MCF 10A (cell line): ENCODE results near the gene CTSZ. TPM values are rescaled to one million over a fixed set of nuclear protein-coding genes. Genes with fewer than 3 reads are reported as not detected.

Experiments
- BruUV-seq: library from RNA; stranded (reverse); fragments of 400-500 nt; replicated peaks from 2 replicates; lab custom pipeline; 2021; lab: Mats Ljungman, UMichigan
- CTCF ChIA-PET: fragments of 300-600 bp; sonication (Branson Sonifier 250); formaldehyde crosslinking; extraction: SDS; loops from one replicate; lab custom pipeline; 2021; ENCODE audit warnings: antibody characterized with exemption, inconsistent platforms; lab: Yijun Ruan, JAX
- POLR2A ChIA-PET: fragments of 300-600, 350-650 bp; sonication (Branson Sonifier 250); formaldehyde crosslinking; extraction: SDS; loops from one replicate; lab custom pipeline; 2020; ENCODE audit warnings: antibody characterized with exemption, inconsistent platforms; lab: Yijun Ruan, JAX
- DNase-seq: peaks from one replicate; pipeline ENCODE4 v3.0.0-alpha.2; 2018; ENCODE audit not compliant: unreplicated experiment
- H3K27ac Mint-ChIP-seq: one replicate; pipeline ENCODE4 v1.8.0; 2022; ENCODE audit warnings: mild to moderate bottlenecking, low read depth, mixed read lengths; ENCODE audit not compliant: unreplicated experiment
- H3K27me3 Mint-ChIP-seq: one replicate; pipeline ENCODE4 v1.8.0; 2022; ENCODE audit warnings: mixed read lengths; ENCODE audit not compliant: insufficient read depth, unreplicated experiment
- H3K36me3 Mint-ChIP-seq: one replicate; pipeline ENCODE4 v1.8.0; 2022; ENCODE audit warnings: mild to moderate bottlenecking, moderate library complexity, mixed read lengths; ENCODE audit not compliant: insufficient read depth, unreplicated experiment
- H3K4me1 Mint-ChIP-seq: one replicate; pipeline ENCODE4 v1.8.0; 2022; ENCODE audit warnings: mixed read lengths; ENCODE audit not compliant: insufficient read depth, unreplicated experiment
- H3K4me3 Mint-ChIP-seq: one replicate; pipeline ENCODE4 v1.8.0; 2022; ENCODE audit warnings: mild to moderate bottlenecking, moderate library complexity, mixed read lengths; ENCODE audit not compliant: unreplicated experiment
- H3K9me3 Mint-ChIP-seq: one replicate; pipeline ENCODE4 v1.8.0; 2022; ENCODE audit warnings: mixed read lengths; ENCODE audit not compliant: unreplicated experiment
- CTCF ChIP-seq: fragments of 200-600 bp; IDR thresholded peaks from one replicate; pipeline ENCODE4 v1.8.0; 2022; ENCODE audit warnings: antibody characterized with exemption, mild to moderate bottlenecking; ENCODE audit not compliant: unreplicated experiment
- intact Hi-C: fragments of 100-400 bp; cut with micrococcal nuclease; formaldehyde crosslinking; loops from 2 replicates; pipeline ENCODE4 v1.14.1; 2022
- total RNA-seq: library from RNA; stranded (reverse); gene quantifications from 2 replicates; pipeline ENCODE4 v1.2.3, GENCODE V29; 2022

The CTSZ gene
- total RNA-seq, 1 experiment from 2014 or later: 96.6 TPM

- peak overlapping the region; percentile 75 for H3K27ac Mint-ChIP-seq
- H3K4me1 Mint-ChIP-seq: peaks cover 29% of the 10 kb centered on the region
- BruUV-seq: no TSS peak
- intact Hi-C loops: no loop called here
- CTCF ChIA-PET: interaction anchor here (1.4 kb wide), 1 partner anchor 8 kb away, joined by 3 read pairs; no protein-coding TSS in a partner anchor
- peaks cover under 1% of the 10 kb centered on the region for H3K36me3 Mint-ChIP-seq
- POLR2A ChIA-PET: interaction anchor here (1.1 to 6.5 kb wide), 3 partner anchors 10 to 128 kb away, joined by 3 to 70 read pairs (median 4); partner anchors contain the start of gene ATP5F1E
- TF ChIP-seq CTCF: no peak
- H3K27me3 Mint-ChIP-seq: no peaks in the 10 kb centered on the region
- H3K9me3 Mint-ChIP-seq: no peaks in the 10 kb centered on the region
- DNase-seq: no peak
- no peak overlapping the region for H3K4me3 Mint-ChIP-seq
These were observed 9.9 kb upstream of the CTSZ start for GRCh38 chr20:59016795-59017492.

- H3K4me1 Mint-ChIP-seq: peaks cover 31% of the 10 kb centered on the region
- H3K4me3 Mint-ChIP-seq: no peak overlapping the region
These were observed 9.0 kb upstream of the CTSZ start for GRCh38 chr20:59015812-59016711.

GRCh38 chr20:59015411-59015810, 8.4 kb upstream of the CTSZ start:
- DNase-seq: no peak
- Mint-ChIP-seq H3K4me3 (no peak overlapping the region), H3K4me1 (peaks cover 31% of the 10 kb centered on the region), H3K36me3 (no peaks in the 10 kb centered on the region), H3K9me3 (no peaks in the 10 kb centered on the region), H3K27me3 (no peaks in the 10 kb centered on the region), H3K27ac (no peak overlapping the region)
- ChIA-PET CTCF (interaction anchor here (0.9 kb wide), 1 partner anchor 145 kb away, joined by 5 read pairs; no protein-coding TSS in a partner anchor), POLR2A (interaction anchor here (0.7 to 1.0 kb wide), 2 partner anchors 33 to 34 kb away, joined by 3 read pairs; partner anchors contain the start of gene NELFCD)
- intact Hi-C loops: no loop called here
- TF ChIP-seq CTCF: no peak
- no TSS peak for BruUV-seq

More at GRCh38 chr20:59015812-59016711, 9.0 kb upstream of the CTSZ start:
- Mint-ChIP-seq H3K9me3 (no peaks in the 10 kb centered on the region), H3K36me3 (no peaks in the 10 kb centered on the region), H3K27me3 (no peaks in the 10 kb centered on the region), H3K27ac (peak overlapping the region; percentile 75)
- intact Hi-C loops: no loop called here
- no peak for DNase-seq
- no TSS peak for BruUV-seq
- ChIA-PET POLR2A (interaction anchor here (0.7 to 6.5 kb wide), 3 partner anchors 15 to 35 kb away, joined by 3 to 70 read pairs (median 3); partner anchors contain the start of genes ATP5F1E and NELFCD), CTCF (interaction anchor here (0.8 to 1.4 kb wide), 3 partner anchors 7 to 717 kb away, joined by 3 to 5 read pairs (median 3); no protein-coding TSS in a partner anchor)
- no peak for TF ChIP-seq CTCF
